ENCODE results near the gene TOX2.

Gene TOX2

DNA sequence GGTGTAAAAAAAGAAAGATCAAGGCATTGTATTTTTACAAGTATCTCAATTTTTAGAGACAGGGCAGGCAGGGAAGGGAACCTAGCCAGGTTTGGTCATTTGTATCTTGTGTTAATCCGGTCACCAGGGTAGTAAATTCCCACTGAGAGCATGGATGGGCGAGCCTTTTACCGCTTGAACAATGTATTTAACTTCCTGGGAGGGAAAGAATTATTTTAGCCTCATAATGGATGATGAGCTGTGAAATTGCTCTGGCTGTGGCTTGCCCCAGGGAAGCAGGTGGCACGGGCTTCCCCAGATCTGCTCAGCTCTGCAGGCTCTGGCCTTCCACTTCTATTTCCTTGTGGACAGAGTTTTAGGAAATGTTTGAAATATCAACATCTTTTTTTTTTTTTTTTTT is 72.9 kb downstream of the TOX2 start:
- Histone ChIP-seq H3K9me2 (replicated peaks; ENCODE audit: control insufficient read depth, low read length) (no peaks in the 10 kb centered on the region), H3K4me3 (ENCODE audit: low read length) (no peak overlapping the region), H3K79me2 (ENCODE audit: control insufficient read depth, low read length) (no peaks in the 10 kb centered on the region), H3K4me2 (ENCODE audit: low read length) (no peak overlapping the region), H3K9me3 (ENCODE audit: control insufficient read depth, insufficient read depth, low read length) (no peaks in the 10 kb centered on the region), H4K20me1 (ENCODE audit: control insufficient read depth, insufficient read depth, low read depth, low read length) (no peaks in the 10 kb centered on the region), H3K27ac (ENCODE audit: low read depth, low read length) (no peak overlapping the region), H3K36me3 (ENCODE audit: control insufficient read depth, low read length) (no peaks in the 10 kb centered on the region), H3K27me3 (ENCODE audit: control insufficient read depth, low read length) (no peaks in the 10 kb centered on the region), H3F3A (ENCODE audit: control insufficient read depth, insufficient read depth) (no peaks in the 10 kb centered on the region), H3K4me1 (ENCODE audit: control insufficient read depth, low read length) (no peaks in the 10 kb centered on the region)
- TF ChIP-seq, protein P1, sequence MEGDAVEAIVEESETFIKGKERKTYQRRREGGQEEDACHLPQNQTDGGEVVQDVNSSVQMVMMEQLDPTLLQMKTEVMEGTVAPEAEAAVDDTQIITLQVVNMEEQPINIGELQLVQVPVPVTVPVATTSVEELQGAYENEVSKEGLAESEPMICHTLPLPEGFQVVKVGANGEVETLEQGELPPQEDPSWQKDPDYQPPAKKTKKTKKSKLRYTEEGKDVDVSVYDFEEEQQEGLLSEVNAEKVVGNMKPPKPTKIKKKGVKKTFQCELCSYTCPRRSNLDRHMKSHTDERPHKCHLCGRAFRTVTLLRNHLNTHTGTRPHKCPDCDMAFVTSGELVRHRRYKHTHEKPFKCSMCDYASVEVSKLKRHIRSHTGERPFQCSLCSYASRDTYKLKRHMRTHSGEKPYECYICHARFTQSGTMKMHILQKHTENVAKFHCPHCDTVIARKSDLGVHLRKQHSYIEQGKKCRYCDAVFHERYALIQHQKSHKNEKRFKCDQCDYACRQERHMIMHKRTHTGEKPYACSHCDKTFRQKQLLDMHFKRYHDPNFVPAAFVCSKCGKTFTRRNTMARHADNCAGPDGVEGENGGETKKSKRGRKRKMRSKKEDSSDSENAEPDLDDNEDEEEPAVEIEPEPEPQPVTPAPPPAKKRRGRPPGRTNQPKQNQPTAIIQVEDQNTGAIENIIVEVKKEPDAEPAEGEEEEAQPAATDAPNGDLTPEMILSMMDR (IDR thresholded peaks at IDR 0.05; ENCODE audit: low read depth, low read length, poor library complexity, severe bottlenecking), result no peak
- no peak for TF ChIP-seq EZH2phosphoT487 (IDR thresholded peaks at IDR 0.05; ENCODE audit: borderline replicate concordance, low read length)

DNA sequence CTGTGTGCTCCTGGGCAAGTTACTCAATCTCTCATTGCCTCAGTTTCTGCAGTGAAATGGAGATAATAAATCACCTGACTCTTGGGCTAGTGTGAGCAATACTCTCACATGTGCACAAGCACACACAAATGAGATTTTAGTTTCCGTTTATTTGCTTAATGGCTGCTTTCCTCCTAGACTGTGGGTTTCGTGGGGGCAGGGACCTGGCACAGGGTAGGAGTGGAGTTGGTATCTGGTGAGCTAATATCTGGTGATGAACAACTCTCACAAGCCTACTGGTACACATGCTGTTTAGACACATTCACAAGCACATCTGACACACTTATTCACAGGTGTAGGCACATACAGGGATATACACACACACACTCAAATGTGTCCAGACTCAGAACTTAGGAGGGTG is 73.8 kb downstream of the TOX2 start:
- TF ChIP-seq, protein P1 (IDR thresholded peaks at IDR 0.05; ENCODE audit: low read depth, low read length, poor library complexity, severe bottlenecking), result no peak
- no peak for TF ChIP-seq EZH2phosphoT487 (IDR thresholded peaks at IDR 0.05; ENCODE audit: borderline replicate concordance, low read length)

DNA sequence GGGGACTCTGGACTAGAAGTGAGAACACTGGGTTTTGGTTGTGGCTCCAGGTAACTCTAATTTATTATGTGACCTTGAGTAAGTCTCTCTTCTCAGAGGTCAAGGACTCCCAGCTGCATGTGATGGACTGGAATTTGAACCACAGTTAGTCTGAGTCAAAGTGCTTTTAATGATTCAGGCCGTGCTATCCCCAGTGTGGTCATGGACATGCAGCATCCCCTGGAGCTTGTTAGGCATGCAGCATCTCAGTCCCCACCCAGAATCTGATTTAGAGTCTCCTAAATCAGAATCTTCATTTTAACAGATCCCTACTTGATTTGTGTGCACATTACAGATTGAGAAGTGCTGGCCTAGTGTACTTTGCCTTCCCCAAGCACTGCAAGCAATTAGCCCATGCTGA is 74.2 kb downstream of the TOX2 start:
- H4K20me1 ChIP-seq (ENCODE audit: control insufficient read depth, insufficient read depth, low read depth, low read length), result no peaks in the 10 kb centered on the region
- no peaks in the 10 kb centered on the region for H3K4me1 ChIP-seq (ENCODE audit: control insufficient read depth, low read length)
- TF ChIP-seq EZH2phosphoT487 (IDR thresholded peaks at IDR 0.05; ENCODE audit: borderline replicate concordance, low read length), result no peak
- TF ChIP-seq, protein P1 (IDR thresholded peaks at IDR 0.05; ENCODE audit: low read depth, low read length, poor library complexity, severe bottlenecking), result no peak
- no peak overlapping the region for H3K4me2 ChIP-seq (ENCODE audit: low read length)
- H3K79me2 ChIP-seq (ENCODE audit: control insufficient read depth, low read length), result no peaks in the 10 kb centered on the region
- H3K27ac ChIP-seq (ENCODE audit: low read depth, low read length), result no peak overlapping the region
- no peaks in the 10 kb centered on the region for H3F3A ChIP-seq (ENCODE audit: control insufficient read depth, insufficient read depth)
- H3K27me3 ChIP-seq (ENCODE audit: control insufficient read depth, low read length), result no peaks in the 10 kb centered on the region
- no peak overlapping the region for H3K4me3 ChIP-seq (ENCODE audit: low read length)
- H3K9me2 ChIP-seq (replicated peaks; ENCODE audit: control insufficient read depth, low read length), result no peaks in the 10 kb centered on the region
- no peaks in the 10 kb centered on the region for H3K9me3 ChIP-seq (ENCODE audit: control insufficient read depth, insufficient read depth, low read length)
- H3K36me3 ChIP-seq (ENCODE audit: control insufficient read depth, low read length), result no peaks in the 10 kb centered on the region

More for the DNA sequence above, 73.8 kb downstream of the TOX2 start:
- Histone ChIP-seq H3K9me2 (replicated peaks; ENCODE audit: control insufficient read depth, low read length) (no peaks in the 10 kb centered on the region), H3K4me2 (ENCODE audit: low read length) (no peak overlapping the region), H3K4me1 (ENCODE audit: control insufficient read depth, low read length) (no peaks in the 10 kb centered on the region), H4K20me1 (ENCODE audit: control insufficient read depth, insufficient read depth, low read depth, low read length) (no peaks in the 10 kb centered on the region), H3K4me3 (ENCODE audit: low read length) (no peak overlapping the region), H3K27ac (ENCODE audit: low read depth, low read length) (no peak overlapping the region), H3K9me3 (ENCODE audit: control insufficient read depth, insufficient read depth, low read length) (no peaks in the 10 kb centered on the region), H3K79me2 (ENCODE audit: control insufficient read depth, low read length) (no peaks in the 10 kb centered on the region), H3K36me3 (ENCODE audit: control insufficient read depth, low read length) (no peaks in the 10 kb centered on the region), H3F3A (ENCODE audit: control insufficient read depth, insufficient read depth) (no peaks in the 10 kb centered on the region), H3K27me3 (ENCODE audit: control insufficient read depth, low read length) (no peaks in the 10 kb centered on the region)

DNA sequence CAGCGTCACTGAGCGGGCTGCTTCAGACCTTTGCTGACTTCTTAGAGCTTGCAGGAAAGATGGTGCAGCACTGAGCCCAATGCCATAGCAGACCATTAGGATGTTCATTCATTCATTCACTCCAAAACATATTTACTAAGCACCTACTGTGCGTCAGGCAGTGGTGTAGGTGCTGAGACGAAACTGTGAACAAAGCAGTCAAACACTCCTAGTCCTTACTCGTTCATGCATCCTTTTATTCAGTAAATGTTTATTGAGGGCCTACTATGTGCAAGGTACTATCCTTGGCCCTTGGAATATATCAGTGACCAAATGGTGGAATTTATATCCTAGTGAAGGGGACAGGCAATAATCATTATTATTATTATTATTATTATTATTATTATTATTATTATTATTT is 76.6 kb downstream of the TOX2 start:
- Histone ChIP-seq H3K27me3 (ENCODE audit: control insufficient read depth, low read length) (no peaks in the 10 kb centered on the region), H3K79me2 (ENCODE audit: control insufficient read depth, low read length) (no peaks in the 10 kb centered on the region)

More for the DNA sequence above, 76.6 kb downstream of the TOX2 start:
- Histone ChIP-seq H3K4me2 (ENCODE audit: low read length) (no peak overlapping the region), H3K4me3 (ENCODE audit: low read length) (no peak overlapping the region), H3K27ac (ENCODE audit: low read depth, low read length) (no peak overlapping the region), H3K4me1 (ENCODE audit: control insufficient read depth, low read length) (no peaks in the 10 kb centered on the region), H3F3A (ENCODE audit: control insufficient read depth, insufficient read depth) (no peaks in the 10 kb centered on the region), H3K9me3 (ENCODE audit: control insufficient read depth, insufficient read depth, low read length) (no peaks in the 10 kb centered on the region), H3K9me2 (replicated peaks; ENCODE audit: control insufficient read depth, low read length) (no peaks in the 10 kb centered on the region), H3K36me3 (ENCODE audit: control insufficient read depth, low read length) (no peaks in the 10 kb centered on the region), H4K20me1 (ENCODE audit: control insufficient read depth, insufficient read depth, low read depth, low read length) (no peaks in the 10 kb centered on the region)
- no peak for TF ChIP-seq EZH2phosphoT487 (IDR thresholded peaks at IDR 0.05; ENCODE audit: borderline replicate concordance, low read length)
- TF ChIP-seq, protein P1 (IDR thresholded peaks at IDR 0.05; ENCODE audit: low read depth, low read length, poor library complexity, severe bottlenecking), result no peak
